OCI-LY3 (cell line): ENCODE data around the gene ARHGAP1.

Source experiments
- H2AFZ ChIP-seq: fragments of 200-600, 300-600 bp; shearing (Covaris generic); 2 replicates; pipeline ENCODE4 v1.6.0; 2014; ENCODE audit warnings: antibody characterized with exemption, low read depth, low read length
- H3K27ac ChIP-seq: fragments of 200-600, 300-600 bp; sonication (generic); 2 replicates; pipeline ENCODE4 v1.5.1; 2014; ENCODE audit warnings: mild to moderate bottlenecking, low read length, moderate library complexity, mixed read lengths
- H3K27me3 ChIP-seq: fragments of 200-600, 300-600 bp; sonication (generic); 2 replicates; pipeline ENCODE4 v1.6.1; 2014; ENCODE audit warnings: low read depth, low read length, mixed read lengths
- H3K36me3 ChIP-seq: fragments of 200-600, 300-600 bp; sonication (generic); replicated peaks from 2 replicates; pipeline ENCODE3; 2014; ENCODE audit warnings: low read depth, low read length, mixed read lengths
- H3K4me1 ChIP-seq: fragments of 300-600, 200-600 bp; sonication (generic); 2 replicates; pipeline ENCODE4 v1.6.1; 2014; ENCODE audit warnings: low read length, mixed read lengths
- H3K4me2 ChIP-seq: fragments of 200-600, 300-600 bp; sonication (generic); 2 replicates; pipeline ENCODE4 v1.6.1; 2014; ENCODE audit warnings: low read length, mixed read lengths
- H3K4me3 ChIP-seq: fragments of 300-600, 200-600 bp; sonication (generic); 2 replicates; pipeline ENCODE4 v1.5.1; 2014; ENCODE audit warnings: antibody characterized with exemption, mild to moderate bottlenecking, low read length, moderate library complexity
- H3K79me2 ChIP-seq: fragments of 300-600, 200-600 bp; shearing (Covaris generic); 2 replicates; pipeline ENCODE4 v1.6.1; 2014; ENCODE audit warnings: mild to moderate bottlenecking, low read length, mixed read lengths
- H3K9ac ChIP-seq: fragments of 300-600, 200-600 bp; shearing (Covaris generic); 2 replicates; pipeline ENCODE4 v1.6.0; 2014; ENCODE audit warnings: mild to moderate bottlenecking, low read length, moderate library complexity
- H3K9me3 ChIP-seq: fragments of 200-600, 300-600 bp; shearing (Covaris generic); 2 replicates; pipeline ENCODE4 v1.6.1; 2014; ENCODE audit warnings: low read length, mixed read lengths; ENCODE audit not compliant: insufficient read depth
- H4K20me1 ChIP-seq: fragments of 200-600, 300-600 bp; sonication (generic); 2 replicates; pipeline ENCODE4 v1.6.1; 2016; ENCODE audit warnings: low read length, mixed read lengths; ENCODE audit not compliant: insufficient read depth
- EZH2phosphoT487 ChIP-seq: fragments of 200-600 bp; shearing (Covaris generic); IDR thresholded peaks from 2 replicates; pipeline ENCODE4 v1.6.1; 2018; ENCODE audit warnings: antibody characterized with exemption, mixed run types, low read depth
- TF ChIP-seq, protein P1 (sequence below): fragments of 200-600, 300-600 bp; sonication (generic); IDR thresholded peaks from 2 replicates; pipeline ENCODE4 v1.5.1; 2014; ENCODE audit warnings: antibody characterized with exemption, low read length, low read depth

The ARHGAP1 gene

GRCh38 chr11:46737699-46738098, 37.3 kb upstream of the ARHGAP1 start:
- H3K9me3 ChIP-seq = no peaks in the 10 kb centered on the region
- no peaks in the 10 kb centered on the region for H4K20me1 ChIP-seq
- H3K79me2 ChIP-seq = no peaks in the 10 kb centered on the region
- no peaks in the 10 kb centered on the region for H3K4me1 ChIP-seq
- H2AFZ ChIP-seq = no peak overlapping the region
- no peak overlapping the region for H3K4me3 ChIP-seq
- peaks cover 22% of the 10 kb centered on the region for H3K36me3 ChIP-seq
- H3K27me3 ChIP-seq = no peaks in the 10 kb centered on the region
- H3K27ac ChIP-seq = no peak overlapping the region
- TF ChIP-seq, protein P1, sequence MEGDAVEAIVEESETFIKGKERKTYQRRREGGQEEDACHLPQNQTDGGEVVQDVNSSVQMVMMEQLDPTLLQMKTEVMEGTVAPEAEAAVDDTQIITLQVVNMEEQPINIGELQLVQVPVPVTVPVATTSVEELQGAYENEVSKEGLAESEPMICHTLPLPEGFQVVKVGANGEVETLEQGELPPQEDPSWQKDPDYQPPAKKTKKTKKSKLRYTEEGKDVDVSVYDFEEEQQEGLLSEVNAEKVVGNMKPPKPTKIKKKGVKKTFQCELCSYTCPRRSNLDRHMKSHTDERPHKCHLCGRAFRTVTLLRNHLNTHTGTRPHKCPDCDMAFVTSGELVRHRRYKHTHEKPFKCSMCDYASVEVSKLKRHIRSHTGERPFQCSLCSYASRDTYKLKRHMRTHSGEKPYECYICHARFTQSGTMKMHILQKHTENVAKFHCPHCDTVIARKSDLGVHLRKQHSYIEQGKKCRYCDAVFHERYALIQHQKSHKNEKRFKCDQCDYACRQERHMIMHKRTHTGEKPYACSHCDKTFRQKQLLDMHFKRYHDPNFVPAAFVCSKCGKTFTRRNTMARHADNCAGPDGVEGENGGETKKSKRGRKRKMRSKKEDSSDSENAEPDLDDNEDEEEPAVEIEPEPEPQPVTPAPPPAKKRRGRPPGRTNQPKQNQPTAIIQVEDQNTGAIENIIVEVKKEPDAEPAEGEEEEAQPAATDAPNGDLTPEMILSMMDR = no peak
- no peak for TF ChIP-seq EZH2phosphoT487
- no peak overlapping the region for H3K4me2 ChIP-seq
- H3K9ac ChIP-seq = no peak overlapping the region

DNA sequence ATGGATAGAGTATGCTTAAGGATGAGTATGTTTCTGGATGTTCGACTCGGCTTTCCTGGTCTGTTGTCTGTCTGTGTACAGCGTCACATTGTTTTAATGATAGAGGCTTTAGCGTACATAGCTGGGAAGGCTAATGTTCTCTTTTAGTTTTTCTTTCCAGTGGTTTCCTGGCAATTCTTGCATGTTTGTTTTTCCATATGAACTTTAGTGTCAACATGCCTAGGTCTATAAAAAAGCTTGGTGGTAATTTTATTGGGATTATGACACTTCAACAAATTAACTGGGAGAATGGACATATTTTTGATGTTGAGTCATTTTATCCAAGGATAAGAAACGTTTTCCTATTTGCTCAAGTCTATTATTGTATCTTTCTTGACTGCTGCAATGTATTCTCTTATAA, 36.2 kb upstream of the ARHGAP1 start:
- Histone ChIP-seq H3K79me2 (no peaks in the 10 kb centered on the region), H3K4me1 (no peaks in the 10 kb centered on the region), H3K27me3 (no peaks in the 10 kb centered on the region), H3K9ac (no peak overlapping the region), H3K27ac (no peak overlapping the region), H3K36me3 (peaks cover 12% of the 10 kb centered on the region), H3K9me3 (no peaks in the 10 kb centered on the region), H3K4me3 (no peak overlapping the region), H3K4me2 (no peak overlapping the region), H2AFZ (no peak overlapping the region), H4K20me1 (no peaks in the 10 kb centered on the region)
- TF ChIP-seq EZH2phosphoT487 = no peak
- TF ChIP-seq, protein P1 = no peak

DNA sequence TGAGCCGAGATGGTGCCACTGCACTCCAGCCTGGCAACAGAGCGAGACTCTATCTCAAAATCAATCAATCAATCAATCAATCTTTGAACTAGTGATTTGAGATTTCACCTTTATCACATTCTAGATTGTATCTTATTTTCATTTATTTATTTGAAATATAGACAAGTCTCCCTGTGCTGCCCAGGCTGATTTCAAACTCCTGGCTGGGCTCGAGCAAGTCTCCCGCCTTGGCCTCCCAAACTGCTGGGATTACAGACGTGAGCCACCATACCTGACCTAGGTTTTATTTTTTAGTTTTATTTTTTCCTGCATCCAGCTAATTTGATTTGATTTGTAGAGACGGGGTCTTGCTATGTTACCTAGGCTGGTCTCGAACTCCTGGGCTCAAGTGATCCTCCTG, 35.7 kb upstream of the ARHGAP1 start:
- Histone ChIP-seq H3K27ac (no peak overlapping the region), H3K9me3 (no peaks in the 10 kb centered on the region), H4K20me1 (no peaks in the 10 kb centered on the region), H3K4me3 (no peak overlapping the region), H3K36me3 (peaks cover 7% of the 10 kb centered on the region), H3K27me3 (no peaks in the 10 kb centered on the region), H3K79me2 (no peaks in the 10 kb centered on the region), H3K9ac (no peak overlapping the region), H2AFZ (no peak overlapping the region), H3K4me1 (no peaks in the 10 kb centered on the region), H3K4me2 (no peak overlapping the region)
- no peak for TF ChIP-seq EZH2phosphoT487
- TF ChIP-seq, protein P1 = no peak

GRCh38 chr11:46733234-46733633, 32.8 kb upstream of the ARHGAP1 start:
- Histone ChIP-seq H3K27ac (no peak overlapping the region), H2AFZ (no peak overlapping the region), H4K20me1 (no peaks in the 10 kb centered on the region), H3K4me1 (no peaks in the 10 kb centered on the region), H3K79me2 (no peaks in the 10 kb centered on the region), H3K36me3 (no peaks in the 10 kb centered on the region), H3K4me3 (no peak overlapping the region), H3K27me3 (no peaks in the 10 kb centered on the region), H3K9me3 (no peaks in the 10 kb centered on the region), H3K9ac (no peak overlapping the region), H3K4me2 (no peak overlapping the region)
- TF ChIP-seq EZH2phosphoT487 = no peak
- TF ChIP-seq, protein P1 = no peak
